Gastroesophageal sphincter (tissue), 3 donors: Measurements from ENCODE around the gene NUP98.

ENCODE experiments used
- CTCF ChIP-seq, 4 experiments: fragments of 200-600 bp in 2 of 4; fragments of 450-650 bp in 2 of 4; sonication (generic) in 1 of 4; IDR thresholded peaks; one replicate each; pipeline ENCODE4 v1.5.1; 2017 to 2019; ENCODE audit warnings: antibody characterized with exemption in 4 of 4, mild to moderate bottlenecking in 2 of 4, moderate library complexity in 2 of 4
- EP300 ChIP-seq: sonication (generic); formaldehyde crosslinking; IDR thresholded peaks from one replicate; pipeline ENCODE4 v1.6.1; 2017; ENCODE audit warnings: antibody characterized with exemption, mild to moderate bottlenecking
- POLR2A ChIP-seq, 2 donors: fragments of 450-650 bp; IDR thresholded peaks; one replicate each; pipeline ENCODE4 v1.6.1; 2017; ENCODE audit warnings: antibody characterized with exemption in 2 of 2, mild to moderate bottlenecking in 2 of 2, moderate library complexity in 1 of 2
- POLR2AphosphoS5 ChIP-seq: sonication (generic); formaldehyde crosslinking; IDR thresholded peaks from one replicate; pipeline ENCODE4 v1.6.1; 2017; ENCODE audit warnings: antibody characterized with exemption

GRCh38 chr11:3709977-3710376 lies 87.4 kb downstream of the NUP98 start:
- TF ChIP-seq CTCF (IDR thresholded peaks at IDR 0.05) = no peak
- TF ChIP-seq POLR2AphosphoS5 = no peak
- TF ChIP-seq EP300 = no peak
- no peak for TF ChIP-seq POLR2A (IDR thresholded peaks at IDR 0.05)
